GM20000 (cell line): ENCODE data around the gene TMEM163.

Source experiments
- DNase-seq: peaks from one replicate; pipeline ENCODE4 v3.0.0; 2012; ENCODE audit warnings: low spot score
- CTCF ChIP-seq: IDR thresholded peaks from 2 replicates; pipeline ENCODE4 v1.5.1; 2012; ENCODE audit warnings: mild to moderate bottlenecking, control low read depth; ENCODE audit errors: extremely low read depth, missing control alignments

The TMEM163 gene

GRCh38 chr2:134705861-134706586, 12.8 kb downstream of the TMEM163 start:
- no peak for TF ChIP-seq CTCF
- no peak for DNase-seq

- TF ChIP-seq CTCF: no peak
- DNase-seq: no peak
Observed at GRCh38 chr2:134704173-134704572, 14.6 kb downstream of the TMEM163 start.

GRCh38 chr2:134703426-134703825, 15.4 kb downstream of the TMEM163 start:
- no peak for DNase-seq
- no peak for TF ChIP-seq CTCF

GRCh38 chr2:134700730-134701129, 18.1 kb downstream of the TMEM163 start:
- DNase-seq: no peak
- TF ChIP-seq CTCF: no peak

- TF ChIP-seq CTCF: no peak
- no peak for DNase-seq
Observed at GRCh38 chr2:134694411-134694810, 24.4 kb downstream of the TMEM163 start.

GRCh38 chr2:134693359-134694330, 25.2 kb downstream of the TMEM163 start:
- no peak for TF ChIP-seq CTCF
- no peak for DNase-seq

GRCh38 chr2:134692499-134692898, 26.3 kb downstream of the TMEM163 start:
- DNase-seq: no peak
- TF ChIP-seq CTCF: no peak
